Activated T-cell treated with anti-CD3 and anti-CD28 coated beads for 1 hour (primary cell): Measurements from ENCODE around the gene ADAMTS20.

Experiments used
- DNase-seq: peaks from one replicate; pipeline ENCODE4 v3.0.0-alpha.2; 2020; ENCODE audit warnings: low read depth

Gene ADAMTS20

DNA sequence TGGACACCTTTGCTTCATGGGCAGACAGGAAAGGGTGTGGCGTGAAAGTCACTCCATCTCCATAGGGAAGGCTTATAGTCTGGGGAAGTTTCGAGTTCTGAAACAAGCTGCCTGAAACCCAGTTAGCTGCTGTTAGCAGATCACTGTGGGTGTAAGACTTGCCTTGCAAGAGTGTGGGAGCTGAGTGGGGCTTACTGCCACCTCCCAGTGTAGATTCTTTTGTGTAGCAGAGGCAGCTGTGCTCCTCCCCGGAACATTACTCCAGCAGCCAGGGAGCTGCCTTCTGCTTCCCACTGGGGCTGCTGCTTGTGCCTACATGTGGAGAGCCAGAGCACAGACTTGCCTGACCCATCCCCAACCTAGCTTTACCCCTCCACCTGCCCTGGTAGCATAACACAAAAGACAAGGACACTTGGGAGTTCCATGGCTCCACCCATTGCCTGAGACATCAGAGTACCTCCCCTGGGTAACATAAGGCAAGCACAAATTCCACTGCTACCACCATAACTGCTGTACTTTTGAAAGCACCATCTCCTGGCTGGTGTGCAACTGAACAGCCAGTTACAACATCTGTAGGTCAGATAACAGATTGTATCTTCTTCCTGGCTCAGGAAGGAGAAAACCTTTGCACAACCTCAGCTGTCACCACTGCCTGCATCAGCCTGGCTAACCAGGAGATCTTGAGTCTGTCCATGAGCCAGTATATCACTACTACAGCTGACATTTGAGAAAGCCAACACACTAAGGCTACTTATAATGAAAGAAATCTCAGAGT lies 69.5 kb downstream of the ADAMTS20 start:
- DNase-seq: no peak

GRCh38 chr12:43480591-43480990 lies 71.4 kb downstream of the ADAMTS20 start:
- DNase-seq: no peak

GRCh38 chr12:43462741-43463140 lies 89.3 kb downstream of the ADAMTS20 start:
- DNase-seq: no peak

GRCh38 chr12:43462080-43462479 lies 89.9 kb downstream of the ADAMTS20 start:
- no peak for DNase-seq

- no peak for DNase-seq
These were observed 92.7 kb downstream of the ADAMTS20 start for GRCh38 chr12:43459285-43459684.

GRCh38 chr12:43453761-43454160 lies 98.2 kb downstream of the ADAMTS20 start:
- DNase-seq: no peak

GRCh38 chr12:43444940-43445564 lies 107.0 kb downstream of the ADAMTS20 start:
- DNase-seq: peak; percentile 27

DNA sequence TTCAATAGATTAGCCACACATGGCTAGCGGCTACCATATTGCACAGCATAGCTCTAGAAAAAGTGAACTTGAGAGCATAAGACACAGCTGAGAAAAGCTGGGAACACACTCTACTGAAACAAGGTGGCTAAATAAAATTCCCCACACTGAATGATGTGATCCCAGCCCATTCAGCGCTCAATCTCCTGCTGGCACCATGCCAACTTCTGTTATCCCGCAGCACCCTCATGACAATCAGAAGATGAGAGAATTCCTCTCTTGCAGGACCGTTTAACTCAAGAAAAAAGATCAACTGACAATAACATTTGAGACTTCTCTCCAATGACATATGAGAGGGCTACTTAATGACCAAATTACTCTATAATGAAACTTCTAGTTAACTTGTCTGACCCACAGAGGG lies 115.4 kb downstream of the ADAMTS20 start:
- no peak for DNase-seq

DNA sequence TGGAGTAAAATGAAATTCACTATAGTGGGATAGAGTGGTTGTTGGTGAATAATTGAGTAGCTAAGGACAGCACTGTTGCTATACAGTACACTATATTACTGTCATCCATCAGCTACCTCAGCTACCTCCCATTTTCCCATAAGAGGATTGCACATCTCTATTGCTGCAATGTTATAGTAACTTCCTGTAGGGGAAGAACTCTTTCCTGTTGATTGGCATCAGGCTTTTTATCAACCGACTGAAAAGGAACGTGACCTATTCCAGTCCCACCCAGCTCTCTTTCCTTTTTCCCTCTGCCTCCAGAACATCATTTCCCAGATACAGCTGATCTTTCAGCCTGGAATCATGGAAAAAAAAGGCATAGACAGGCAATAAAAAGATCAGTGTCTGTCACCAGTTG lies 117.4 kb downstream of the ADAMTS20 start:
- DNase-seq: no peak

DNA sequence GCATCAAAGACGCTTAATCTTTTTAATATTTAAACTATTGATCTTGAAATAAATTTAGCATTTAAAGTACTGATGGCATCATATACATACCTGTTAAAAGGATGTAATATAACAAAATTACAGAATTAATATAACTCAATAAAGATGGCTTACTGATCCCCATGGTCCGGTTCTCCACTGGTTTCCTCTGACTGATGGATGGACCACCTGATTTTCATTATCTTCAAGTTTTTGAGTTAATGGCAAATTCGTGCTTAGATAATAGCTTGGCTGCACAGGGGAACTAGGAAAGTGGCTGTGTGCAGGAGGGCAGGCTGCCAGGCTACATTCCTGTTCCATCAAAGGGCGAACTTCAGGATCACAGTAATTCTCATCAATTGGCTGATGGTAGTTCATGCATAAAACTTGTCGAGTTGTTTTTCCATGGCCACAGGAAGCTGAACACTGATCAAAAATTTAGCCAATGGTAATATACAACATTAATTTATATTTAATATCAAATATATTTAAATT lies 123.9 kb downstream of the ADAMTS20 start:
- no peak for DNase-seq

DNA sequence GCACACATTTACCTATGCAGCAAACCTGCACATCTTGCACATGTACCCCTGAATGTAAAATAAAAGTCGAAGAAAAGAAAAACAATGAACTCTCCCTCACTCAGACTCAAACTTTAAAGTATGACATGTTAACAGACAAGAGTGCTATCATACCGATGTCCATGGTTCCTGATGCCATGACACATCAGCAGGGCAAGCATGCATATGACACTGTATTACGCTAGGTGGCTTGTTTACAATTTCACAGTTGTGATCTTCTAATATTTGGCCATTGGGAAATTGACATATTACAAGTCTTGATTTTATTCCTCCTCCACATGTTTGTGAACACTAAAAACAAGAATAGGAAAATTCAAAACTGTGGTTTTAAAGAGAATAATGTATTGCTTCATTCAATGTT lies 126.6 kb downstream of the ADAMTS20 start:
- no peak for DNase-seq

- DNase-seq: no peak
These were observed 135.0 kb downstream of the ADAMTS20 start for GRCh38 chr12:43416981-43417380.

DNA sequence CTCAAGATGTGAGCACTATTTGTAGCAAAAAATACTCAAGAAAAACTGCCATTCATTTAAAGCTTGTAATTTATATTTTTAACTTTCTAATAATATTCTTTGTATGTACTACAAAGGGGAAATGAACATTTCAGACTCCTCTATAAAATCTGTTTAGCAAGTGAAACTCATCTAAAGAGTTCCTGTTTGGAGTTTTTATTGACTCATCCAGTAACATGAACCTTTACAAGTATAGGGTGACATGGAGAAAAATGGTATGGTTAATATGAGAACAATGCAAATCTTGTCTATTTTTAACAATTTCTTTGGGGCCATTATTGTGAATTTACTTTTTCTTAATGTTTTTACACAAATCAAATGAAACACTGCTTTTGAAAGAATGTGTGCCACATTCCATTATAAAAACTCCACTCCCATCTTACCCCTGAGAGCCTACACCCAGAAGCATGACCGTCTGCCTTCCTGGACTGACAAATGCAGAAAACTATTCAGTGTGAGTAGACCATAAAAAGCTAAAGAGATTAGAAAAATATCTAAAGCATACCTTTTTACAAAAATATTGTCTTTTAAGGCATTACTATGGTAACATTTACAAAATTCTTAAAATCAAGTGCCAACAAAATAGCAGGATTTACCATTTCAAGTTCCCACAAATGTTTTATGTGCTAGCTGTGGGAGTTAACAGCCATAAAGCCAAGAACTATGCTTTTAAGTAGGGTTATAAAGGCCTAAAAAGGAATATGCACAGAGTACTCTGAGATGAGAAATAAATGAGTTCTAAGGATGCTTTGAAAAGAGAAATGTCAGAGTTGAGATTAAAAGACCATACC lies 144.0 kb downstream of the ADAMTS20 start:
- no peak for DNase-seq

DNA sequence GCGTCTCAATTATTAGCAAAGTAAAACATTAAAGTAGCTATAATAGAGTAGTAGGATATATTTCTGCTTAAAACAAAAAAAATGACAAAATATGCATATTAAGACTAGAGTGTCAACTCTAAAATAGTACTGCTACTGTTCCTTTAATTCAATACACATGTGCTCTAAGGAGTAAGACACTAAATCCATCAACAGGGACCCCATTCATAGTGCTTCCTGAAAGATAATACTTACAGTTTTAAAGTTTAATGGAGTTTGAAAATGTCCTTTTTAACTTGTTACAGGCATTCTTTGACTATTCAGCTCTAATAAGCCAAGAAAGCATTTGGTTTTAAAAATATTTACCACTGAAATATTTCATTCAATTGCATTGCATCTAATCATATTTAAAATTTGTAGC lies 145.2 kb downstream of the ADAMTS20 start:
- no peak for DNase-seq

GRCh38 chr12:43402436-43402835 lies 149.6 kb downstream of the ADAMTS20 start:
- no peak for DNase-seq

- no peak for DNase-seq
These were observed 150.9 kb downstream of the ADAMTS20 start for GRCh38 chr12:43401096-43401495.

DNA sequence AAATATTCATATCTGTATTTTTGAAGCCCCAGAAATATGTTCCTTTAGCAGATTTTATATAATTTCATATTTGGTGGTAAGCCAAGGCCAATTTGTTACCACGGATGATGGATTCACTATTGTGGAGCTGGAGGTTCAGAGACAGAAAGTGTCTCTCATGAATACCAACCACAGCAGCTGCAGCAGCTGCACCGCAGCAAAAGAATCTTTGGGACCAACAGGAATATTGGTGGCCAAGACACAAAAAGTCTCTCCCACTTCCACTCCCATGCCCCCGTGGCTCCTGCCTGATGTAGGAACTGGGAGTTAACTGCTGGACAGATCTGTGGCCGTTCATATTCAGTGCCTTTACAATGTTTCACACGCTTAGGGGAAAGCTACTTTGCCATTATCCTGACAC lies 155.3 kb downstream of the ADAMTS20 start:
- no peak for DNase-seq

DNA sequence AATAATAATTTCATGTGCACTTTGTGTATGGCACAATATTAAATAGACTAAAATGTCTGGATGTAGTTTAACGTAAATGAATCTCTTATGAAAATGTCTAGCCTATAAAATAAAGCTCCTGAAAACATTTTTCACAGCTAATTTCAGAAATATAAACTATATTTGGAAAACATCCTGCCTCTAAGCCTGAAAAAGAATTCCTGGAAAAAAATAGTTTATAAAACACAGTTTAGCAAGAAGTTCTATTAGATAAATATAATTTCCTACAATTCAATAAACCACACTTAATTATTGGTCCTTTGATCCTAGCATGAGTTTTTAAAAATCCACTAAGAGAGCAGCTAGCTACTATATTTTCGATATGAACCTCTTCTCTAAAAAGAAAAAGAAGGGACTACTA lies 159.9 kb downstream of the ADAMTS20 start:
- no peak for DNase-seq

DNA sequence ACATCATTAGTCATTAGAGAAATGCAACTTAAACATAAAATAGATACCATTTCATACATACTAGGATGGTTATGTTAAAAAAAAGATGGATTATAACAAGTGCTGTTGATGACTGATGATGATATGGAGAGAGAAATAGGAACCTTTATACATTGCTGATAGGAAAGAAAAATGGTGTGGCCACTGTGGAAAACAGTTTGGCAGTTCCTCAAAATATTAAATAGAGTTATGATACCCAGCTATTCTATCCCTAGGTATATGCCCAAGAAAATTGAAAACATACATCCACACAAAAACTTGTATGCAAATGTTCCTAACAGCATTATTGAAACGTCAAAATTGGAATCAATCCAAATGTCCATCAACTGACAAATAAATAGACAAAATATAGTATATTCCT lies 170.1 kb downstream of the ADAMTS20 start:
- DNase-seq: no peak

DNA sequence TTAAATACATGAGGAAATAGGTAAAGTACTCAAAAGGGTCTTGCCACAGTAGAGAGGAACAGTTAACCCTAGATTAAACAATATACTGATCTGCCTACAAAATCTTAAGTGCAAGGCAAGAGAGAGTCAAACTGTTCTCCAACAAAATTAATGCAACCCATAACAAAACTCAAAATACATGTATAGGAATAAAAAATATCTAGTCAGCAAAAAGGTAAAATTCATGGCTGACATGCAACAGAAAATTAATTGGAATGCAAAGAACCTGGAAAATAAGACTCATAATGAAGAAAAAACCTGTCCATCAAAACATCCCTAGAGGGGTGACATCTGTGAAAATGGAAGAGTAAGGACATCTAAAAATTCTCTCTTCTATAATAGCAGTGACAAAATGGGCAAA lies 173.6 kb downstream of the ADAMTS20 start:
- no peak for DNase-seq

DNA sequence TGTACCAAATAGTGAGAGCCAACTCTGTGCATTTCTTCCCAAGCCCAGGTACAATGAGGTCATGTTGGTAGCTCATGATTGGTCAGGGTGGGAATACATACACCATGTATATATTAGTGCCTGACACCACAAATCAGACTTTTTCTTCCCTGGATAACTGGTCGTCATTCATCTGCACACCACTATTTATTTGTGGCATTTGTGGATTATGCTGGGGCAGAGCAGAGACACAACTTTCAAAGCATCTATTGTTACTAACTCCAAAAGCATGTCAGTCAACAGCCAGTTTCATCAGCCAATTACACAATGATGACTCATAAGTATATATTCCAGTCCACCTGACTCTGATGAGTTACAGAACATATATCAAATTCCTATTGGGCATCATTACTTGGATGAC lies 181.7 kb downstream of the ADAMTS20 start:
- DNase-seq: no peak

- DNase-seq: no peak
These were observed 188.9 kb downstream of the ADAMTS20 start for GRCh38 chr12:43362910-43363694.
